GM19463 (cell line): Measurements from ENCODE around the gene GTSF1L.
A peak's percentile ranks its signal among the peaks of the same experiment; 100 is the strongest.

ENCODE experiments used
- ATAC-seq: cut with Tn5 transposase; IDR thresholded peaks from one replicate; pipeline ENCODE4 v1.9.1; 2021; ENCODE audit warnings: mild to moderate bottlenecking, moderate library complexity; ENCODE audit not compliant: unreplicated experiment

The GTSF1L gene

DNA sequence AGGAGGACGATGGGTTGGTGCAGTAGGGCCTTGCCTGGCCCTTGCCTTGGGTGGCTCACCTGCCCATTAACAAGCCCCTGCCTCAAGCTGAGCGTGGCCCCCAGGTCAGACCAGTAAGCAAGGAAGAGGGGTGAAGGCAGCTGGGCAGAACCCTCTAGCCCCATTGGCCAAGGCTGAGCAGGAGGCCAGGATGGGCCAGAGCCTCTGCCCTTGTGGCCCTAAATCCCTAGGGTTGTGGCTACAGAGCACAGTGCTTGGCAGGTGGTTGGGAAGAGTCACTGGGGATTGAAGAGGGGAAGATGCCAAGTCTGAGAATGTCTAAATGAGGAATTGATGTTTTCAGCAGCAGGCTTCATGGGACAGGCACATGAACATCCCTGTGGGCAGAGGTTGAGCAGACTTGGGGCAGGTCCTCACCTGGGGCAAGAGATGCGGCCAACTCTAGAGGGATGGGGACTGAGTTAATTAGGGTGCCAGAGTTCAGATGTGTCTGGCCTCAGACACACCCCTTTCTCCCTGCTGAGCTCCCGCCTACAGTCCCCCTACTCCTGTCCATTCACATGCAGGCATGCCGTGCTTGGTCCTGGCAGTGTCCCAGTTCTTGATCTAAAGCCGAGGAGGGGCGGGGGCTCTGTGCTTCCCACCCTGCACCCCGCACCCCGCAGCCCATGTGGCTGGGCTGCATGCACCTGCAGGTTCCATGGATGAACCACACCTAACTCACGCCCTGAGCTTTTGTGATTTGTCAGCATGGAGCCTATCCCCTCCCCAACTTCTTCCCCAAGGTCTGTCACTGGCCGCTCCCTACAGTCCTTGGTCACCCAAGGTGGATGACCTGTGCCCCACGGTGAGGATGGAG, 9.8 kb downstream of the GTSF1L start:
- ATAC-seq: no peak

DNA sequence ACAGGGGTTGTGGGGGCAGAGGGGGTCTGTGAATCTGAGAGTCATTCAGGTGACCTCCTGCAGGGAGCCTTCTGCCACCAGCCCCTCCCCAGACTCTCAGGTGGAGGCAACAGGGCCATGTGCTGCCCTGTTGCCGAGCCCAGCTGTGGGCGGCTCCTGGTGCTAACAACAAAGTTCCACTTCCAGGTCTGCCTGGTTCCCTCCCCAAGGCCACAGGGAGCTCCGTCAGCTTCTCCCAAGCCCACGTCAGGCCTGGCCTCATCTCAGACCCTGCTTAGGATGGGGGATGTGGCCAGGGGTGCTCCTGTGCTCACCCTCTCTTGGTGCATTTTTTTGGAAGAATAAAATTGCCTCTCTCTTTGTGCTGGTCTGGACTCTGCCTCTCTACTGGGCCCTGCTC, 10.7 kb downstream of the GTSF1L start:
- no peak for ATAC-seq

DNA sequence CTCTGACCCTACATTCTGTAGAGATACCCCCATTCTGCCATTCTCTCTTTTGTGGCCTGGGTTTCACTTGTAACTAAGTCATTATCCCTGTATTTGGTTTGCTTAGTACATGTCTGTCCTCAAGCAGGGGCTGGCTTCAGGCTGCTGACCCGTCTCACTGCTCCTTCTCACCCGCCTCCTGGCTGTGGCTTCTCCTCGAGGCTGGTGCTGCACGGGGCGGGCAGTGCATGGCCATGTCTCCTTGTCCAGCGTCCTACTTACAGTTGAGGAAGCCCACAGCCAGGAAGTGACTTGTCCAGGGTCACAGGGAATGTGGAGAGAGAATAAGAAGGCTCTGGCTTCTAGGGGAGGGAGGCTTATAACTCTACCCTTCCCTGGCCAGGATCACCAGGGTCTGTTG, 11.3 kb downstream of the GTSF1L start:
- ATAC-seq: no peak

DNA sequence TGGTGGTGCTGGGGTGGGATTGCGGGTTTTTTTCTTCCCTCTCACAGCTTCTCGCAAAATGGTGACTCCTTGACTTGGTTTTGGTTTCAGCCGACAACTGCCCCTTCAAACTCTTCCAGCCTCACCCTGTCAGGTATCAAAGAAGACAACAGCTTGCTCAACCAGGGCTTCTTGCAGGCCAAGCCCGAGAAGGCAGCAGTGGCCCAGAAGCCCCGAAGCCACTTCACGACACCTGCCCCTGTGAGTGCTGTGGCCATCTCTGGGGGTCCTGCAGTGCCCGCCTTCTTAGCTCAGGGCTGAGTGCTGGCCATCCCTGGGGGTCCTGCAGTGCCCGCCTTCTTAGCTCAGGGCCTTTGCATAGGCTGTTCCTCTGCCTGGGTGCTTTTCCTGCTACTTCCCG, 11.8 kb downstream of the GTSF1L start:
- no peak for ATAC-seq

DNA sequence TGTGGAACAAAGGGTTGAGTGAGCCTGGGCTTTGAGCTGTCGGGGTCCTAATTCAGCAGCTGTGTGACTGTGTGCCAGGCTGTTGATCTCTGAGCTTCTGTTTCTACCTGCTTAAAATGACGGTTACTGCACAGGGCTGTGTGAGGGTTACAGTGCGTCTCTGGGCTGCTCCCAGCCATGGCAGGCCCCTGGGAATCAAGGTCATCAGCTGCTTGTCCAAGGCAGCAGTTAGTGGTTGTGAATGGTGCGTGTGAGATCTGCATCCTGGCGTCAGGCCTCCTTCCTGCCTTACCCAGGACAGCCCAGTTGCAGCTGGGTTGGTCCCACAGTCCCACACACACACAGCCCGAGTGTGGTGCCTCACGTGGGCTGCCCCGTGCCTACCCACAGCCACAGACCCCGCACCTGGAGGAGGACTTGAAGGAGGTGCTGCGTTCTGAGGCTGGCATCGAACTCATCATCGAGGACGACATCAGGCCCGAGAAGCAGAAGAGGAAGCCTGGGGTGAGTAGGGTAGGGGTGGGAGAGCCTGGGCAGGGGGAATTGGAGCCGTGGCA, 15.6 kb downstream of the GTSF1L start:
- no peak for ATAC-seq

DNA sequence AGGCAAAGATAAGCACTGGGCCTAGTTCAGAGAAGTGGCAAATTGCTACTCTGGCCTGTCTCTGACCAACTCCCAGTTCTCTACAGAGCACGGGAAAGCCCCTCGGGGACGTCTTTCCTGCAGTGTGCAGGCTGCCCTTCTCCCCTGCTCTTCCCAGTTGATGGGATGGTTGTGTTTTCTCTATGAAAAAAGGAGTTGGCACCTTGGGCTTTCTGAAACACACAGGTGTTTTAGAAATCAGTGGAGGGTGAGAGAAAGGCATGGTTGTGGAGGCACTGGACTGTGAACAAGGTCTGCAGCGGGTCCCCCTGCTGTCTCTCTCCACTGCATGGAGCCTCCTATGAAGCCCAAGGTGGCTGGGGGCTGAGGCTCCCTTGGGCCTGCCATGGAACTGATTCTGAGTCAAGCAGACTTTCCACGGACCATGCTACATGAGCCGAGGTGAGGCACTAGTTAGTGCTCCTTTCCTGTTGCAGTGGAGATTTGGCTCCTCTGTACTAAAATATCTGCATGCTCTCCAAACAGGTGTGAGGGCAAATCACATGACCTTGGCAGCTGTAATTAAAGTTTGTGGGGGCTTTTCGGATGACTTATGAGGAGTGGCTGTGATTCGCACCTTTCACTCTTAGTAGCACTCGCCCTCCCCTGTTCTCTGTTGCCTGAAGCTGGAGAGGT, 16.3 kb downstream of the GTSF1L start:
- ATAC-seq: peak; percentile 59

DNA sequence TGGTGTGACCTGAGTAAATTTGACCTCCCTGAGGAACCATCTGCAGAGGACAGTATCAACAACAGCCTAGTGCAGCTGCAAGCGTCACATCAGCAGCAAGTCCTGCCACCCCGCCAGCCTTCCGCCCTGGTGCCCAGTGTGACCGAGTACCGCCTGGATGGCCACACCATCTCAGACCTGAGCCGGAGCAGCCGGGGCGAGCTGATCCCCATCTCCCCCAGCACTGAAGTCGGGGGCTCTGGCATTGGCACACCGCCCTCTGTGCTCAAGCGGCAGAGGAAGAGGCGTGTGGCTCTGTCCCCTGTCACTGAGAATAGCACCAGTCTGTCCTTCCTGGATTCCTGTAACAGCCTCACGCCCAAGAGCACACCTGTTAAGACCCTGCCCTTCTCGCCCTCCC, 24.3 kb downstream of the GTSF1L start:
- no peak for ATAC-seq

DNA sequence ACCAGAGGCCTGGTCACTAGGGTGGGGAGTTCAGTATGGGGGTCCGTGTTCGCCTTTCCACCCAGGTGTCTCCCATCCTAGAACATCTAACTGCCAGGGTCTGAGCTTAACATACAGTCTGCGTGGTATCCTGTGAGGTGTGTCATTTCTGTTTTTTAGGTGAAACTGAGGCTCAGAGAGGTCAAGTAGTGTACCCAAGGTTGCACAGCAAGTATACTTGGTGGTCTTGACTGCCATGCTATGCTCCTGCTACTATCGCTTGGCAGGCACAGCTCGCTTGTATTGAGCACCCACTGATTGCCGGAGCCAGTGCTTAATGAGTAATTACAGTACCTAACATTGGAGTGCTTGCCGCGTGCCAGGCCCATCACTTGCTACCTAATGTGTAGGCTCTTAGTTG, 26.2 kb downstream of the GTSF1L start:
- no peak for ATAC-seq

DNA sequence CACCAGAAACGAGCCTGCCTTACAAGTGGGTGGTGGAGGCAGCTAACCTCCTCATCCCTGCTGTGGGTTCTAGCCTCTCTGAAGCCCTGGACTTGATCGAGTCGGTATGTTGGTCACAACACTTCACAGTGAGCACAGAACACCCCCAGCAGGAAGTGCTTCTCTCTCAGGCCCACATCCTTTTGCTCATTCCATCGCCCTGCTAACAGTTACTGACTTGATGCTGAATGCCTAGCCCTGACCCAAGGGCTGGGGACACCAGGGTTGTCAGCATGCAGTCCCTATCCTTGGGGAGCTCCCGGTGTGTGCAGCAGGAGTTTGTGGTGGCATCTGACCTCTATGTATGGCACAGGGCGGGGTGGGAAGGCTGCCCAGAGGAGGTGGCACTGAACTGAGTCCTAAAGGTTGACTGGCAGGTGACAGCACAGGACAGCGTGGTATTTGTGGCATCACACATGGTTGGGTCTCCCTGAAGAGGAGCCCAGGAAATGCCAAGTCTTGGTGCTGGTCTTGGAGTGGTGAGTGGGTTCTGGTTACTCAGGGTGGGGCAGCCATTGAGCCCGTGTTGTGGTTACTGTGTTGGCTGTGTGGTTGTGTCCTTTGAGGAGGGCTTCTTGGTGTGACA, 26.7 kb downstream of the GTSF1L start:
- no peak for ATAC-seq

DNA sequence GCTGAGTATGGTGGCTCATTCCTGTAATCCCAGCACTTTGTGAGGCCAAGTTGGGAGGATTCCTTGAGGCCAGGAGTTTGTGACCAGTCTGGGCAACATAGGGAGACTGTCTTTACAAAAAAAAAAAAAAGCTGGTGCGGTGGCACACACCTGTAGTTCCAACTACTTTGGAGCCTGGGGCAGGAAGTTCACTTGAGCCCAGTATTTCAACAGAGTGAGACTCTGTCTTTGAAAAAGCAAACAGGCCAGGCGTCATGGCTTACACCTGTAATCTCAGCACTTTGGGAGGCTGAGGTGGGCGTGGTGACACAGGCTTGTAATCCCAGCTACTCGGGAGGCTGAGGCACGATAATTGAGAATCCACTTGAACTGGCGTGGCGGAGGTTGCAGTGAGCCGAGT, 31.2 kb downstream of the GTSF1L start:
- no peak for ATAC-seq

DNA sequence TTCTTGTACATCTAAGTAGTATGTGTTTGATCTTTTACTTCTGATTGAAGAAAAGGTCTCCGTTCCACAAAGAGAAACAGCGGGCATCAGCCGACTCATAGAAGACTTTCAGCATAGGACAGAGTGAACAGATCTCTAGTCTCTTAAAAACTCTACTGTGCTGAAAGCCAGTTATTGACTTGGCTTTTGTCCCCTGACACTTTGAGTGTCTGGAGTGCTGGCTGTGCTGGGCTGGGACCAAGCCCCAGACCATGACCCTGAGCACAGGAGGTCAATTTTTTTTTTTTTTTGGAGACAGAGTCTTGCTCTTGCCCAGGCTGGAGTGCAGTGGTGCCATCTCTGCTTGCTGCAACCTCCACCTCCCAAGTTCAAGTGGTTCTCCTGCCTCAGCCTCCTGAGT, 32.0 kb downstream of the GTSF1L start:
- no peak for ATAC-seq

DNA sequence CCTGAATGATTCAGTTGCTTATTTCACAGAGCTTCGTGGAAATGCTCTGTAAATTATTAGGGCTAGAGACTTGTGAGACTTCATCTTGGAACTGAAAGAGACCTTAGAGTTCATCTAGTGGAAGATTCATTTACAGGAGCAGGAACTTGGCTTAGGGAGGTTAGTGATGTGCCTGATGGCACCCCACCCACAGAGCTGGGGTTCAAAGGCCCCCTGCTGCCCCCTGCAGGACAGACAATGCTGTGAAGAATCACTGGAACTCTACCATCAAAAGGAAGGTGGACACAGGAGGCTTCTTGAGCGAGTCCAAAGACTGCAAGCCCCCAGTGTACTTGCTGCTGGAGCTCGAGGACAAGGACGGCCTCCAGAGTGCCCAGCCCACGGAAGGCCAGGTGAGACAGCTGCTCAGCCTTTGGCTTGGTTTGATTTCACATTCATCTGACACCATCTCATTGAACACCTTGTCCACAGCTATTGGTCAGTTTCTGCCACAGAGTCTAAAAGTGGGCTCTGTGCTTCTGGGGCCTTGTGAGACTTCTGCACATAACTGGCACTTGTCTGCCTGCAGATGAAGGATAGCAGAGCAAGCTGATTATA, 34.8 kb downstream of the GTSF1L start:
- ATAC-seq: no peak

DNA sequence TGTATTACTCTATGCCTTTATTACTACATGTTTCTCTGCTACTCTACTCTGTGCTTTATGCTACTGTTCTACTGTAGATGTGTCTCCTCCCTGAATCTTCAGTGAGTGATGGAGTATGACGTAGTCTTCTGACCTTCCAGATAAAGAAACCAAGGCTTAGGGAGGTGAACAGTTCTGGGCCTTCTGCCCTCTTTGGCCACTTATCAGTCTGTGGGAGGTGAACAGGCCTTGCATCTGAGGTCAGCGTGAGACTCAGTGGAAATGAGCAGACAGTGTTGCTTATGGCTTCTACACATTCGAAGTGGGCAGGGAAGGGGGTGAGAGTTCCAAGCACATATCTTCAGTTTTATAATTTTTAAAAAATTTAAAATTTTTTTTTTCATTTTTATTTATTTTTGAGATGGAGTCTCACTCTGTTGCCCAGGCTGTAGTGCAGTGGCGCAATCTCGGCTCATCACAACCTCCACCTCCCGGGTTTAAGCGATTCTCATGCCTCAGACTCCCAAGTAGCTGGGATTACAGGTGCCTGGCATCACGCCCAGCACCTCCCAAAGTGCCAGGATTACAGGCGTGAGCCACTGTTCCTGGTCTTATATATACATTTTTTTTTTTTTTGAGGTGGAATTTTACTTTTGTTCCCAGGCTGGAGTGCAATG, 35.7 kb downstream of the GTSF1L start:
- ATAC-seq: no peak

DNA sequence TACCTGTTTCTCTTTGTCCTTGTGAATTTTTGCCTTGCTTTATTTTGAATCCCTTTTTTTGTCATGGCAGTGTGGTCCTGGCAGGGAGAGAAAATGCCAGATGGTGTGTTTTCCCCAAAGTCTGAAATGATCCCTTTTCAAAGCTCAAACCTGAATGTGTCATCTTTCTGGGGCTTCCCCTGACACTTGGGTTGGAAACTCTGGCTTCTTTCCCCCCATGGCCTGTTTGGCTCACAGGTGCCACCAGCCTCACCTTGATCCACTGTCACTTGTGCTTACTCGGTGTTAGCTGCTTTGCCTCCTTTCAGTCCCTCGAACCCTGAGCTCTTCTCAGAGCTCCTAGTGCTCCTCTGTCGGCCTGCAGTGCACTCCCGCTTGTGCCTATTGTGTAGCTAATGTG, 37.6 kb downstream of the GTSF1L start:
- no peak for ATAC-seq

DNA sequence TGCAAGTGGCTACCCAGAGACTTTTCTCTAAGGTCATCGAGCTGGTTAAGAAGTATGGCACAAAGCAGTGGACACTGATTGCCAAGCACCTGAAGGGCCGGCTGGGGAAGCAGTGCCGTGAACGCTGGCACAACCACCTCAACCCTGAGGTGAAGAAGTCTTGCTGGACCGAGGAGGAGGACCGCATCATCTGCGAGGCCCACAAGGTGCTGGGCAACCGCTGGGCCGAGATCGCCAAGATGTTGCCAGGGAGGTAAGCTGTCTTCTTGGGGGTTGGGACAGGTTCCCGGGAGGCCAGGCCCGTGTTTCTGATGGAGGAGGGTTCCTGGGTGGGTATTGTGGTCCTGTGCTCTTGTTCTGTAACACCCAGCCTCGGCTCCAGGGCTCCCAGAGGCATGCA, 40.0 kb downstream of the GTSF1L start:
- ATAC-seq: no peak

DNA sequence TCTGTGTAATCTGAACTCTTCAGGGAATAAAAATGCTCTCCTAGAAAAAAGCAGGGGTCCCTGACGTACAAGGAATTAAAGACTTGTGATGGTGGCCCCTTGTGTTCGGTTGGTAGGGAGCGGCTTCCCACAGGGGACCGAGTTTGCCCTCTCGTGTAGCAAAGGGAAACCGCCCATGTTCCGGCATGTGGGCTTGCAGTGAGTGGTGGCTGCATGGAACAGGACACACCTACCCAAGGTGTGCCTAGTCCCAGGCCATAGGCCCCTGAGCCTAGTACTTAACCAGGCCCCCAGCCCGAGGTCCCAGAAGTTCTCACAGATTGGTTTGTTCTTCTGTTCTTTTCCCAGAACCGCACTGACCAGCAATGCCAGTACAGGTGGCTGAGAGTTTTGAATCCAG, 44.4 kb downstream of the GTSF1L start:
- ATAC-seq: peak; percentile 19

DNA sequence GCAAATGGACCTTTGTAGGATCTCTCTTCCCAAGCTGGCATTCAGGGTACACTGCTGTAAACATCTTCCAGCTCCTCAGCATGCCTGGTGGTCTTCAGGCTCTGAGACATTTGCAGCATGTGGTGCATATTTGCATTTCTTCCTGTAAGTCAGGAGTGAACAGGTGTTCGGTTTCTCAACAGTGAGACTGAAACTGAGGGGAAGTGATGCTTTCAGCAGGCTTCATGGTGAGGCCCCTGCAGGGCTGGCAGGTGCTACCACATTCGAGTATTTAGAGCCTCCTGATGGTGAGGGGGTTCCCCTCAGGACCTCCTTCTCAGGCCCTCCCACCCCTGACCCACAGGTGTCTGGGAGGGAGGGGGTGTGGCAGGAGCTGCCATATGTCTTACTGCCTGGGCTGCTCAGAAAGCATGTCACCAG, 44.8 kb downstream of the GTSF1L start:
- peak; percentile 93 for ATAC-seq

DNA sequence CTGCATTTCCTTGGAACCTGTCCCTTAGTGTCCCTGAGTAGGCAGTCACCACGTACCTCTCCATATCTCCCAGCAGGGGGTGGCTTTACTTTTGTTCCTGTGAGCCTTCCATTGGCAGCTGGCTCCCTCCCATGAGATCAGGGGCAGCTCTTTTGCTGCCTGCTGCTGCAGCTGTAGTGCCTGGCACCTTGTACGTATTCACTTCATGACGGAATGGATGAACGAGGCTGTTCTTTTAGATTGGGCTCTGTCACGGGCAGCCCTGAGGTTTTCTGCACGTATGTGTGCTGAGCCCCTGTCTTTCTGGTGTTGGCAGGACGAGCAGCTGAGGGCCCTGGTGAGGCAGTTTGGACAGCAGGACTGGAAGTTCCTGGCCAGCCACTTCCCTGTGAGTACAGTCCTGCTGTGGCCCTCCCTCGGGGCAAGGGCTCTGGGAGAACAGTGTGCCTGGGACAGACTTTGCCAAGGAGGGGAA, 45.3 kb downstream of the GTSF1L start:
- ATAC-seq: peak; percentile 21

DNA sequence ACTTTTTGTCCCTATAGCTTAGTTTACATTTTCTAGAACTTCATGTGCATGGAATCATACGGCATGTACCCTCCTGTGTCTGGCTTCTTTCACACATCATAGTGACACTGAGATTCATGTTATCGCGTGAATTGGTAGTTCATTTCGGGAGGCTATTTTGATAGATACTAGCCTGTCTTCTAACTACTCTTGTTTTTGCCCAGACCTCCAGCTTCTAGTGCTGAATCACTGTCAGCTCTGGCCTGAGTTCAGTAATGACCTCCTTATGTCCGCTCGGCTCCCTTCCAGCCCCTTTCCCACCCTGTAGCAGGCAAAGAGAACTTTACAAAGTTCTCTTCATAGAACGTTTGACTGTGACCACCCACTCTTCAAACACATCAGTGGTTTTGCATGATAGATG, 45.8 kb downstream of the GTSF1L start:
- no peak for ATAC-seq

DNA sequence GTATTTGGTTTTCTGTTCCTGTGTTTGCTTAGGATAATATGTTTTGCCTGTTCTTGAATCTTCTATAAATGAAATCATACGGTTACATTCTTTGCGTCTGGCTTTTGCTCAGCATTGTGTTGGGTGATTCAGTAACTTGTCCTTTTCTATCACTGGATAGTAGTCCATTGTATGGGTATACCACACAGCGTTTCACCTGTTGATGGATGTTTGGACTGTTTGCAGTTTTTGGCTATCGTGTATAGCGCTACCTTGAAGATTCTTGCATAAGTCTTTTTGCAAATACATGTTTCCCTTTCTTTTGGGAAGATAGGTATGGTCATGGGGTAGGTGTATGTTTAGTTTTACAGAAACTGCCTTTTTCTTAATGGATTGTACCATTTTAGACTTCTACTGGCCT, 50.4 kb downstream of the GTSF1L start:
- no peak for ATAC-seq
